Smooth muscle cell (in vitro differentiated cells): Measurements from ENCODE around the gene SLC7A8. TPM values are rescaled to one million over a fixed set of nuclear protein-coding genes. Genes with fewer than 3 reads are reported as not detected.
A peak's percentile ranks its signal among the peaks of the same experiment; 100 is the strongest.

ENCODE experiments used
- DNase-seq: peaks from one replicate; lab custom pipeline; 2025; ENCODE audit not compliant: unreplicated experiment; lab: John Stamatoyannopoulos, UW
- H2AFZ ChIP-seq: fragments of 200-600 bp; sonication (generic); 2 replicates; pipeline ENCODE4 v1.6.0; 2016; ENCODE audit warnings: antibody characterized with exemption, low read depth, mild to moderate bottlenecking
- H3F3A ChIP-seq: fragments of 200-600 bp; sonication (generic); 2 replicates; pipeline ENCODE4 v1.6.0; 2017; ENCODE audit warnings: antibody characterized with exemption, low read depth
- H3K27ac ChIP-seq: fragments of 200-600 bp; sonication (generic); 2 replicates; pipeline ENCODE4 v1.5.1; 2016; ENCODE audit warnings: low read depth, mild to moderate bottlenecking
- H3K27me3 ChIP-seq: fragments of 200-600 bp; sonication (generic); 2 replicates; pipeline ENCODE4 v1.6.1; 2016; ENCODE audit warnings: low read depth, mild to moderate bottlenecking
- H3K36me3 ChIP-seq: fragments of 200-600 bp; sonication (generic); 2 replicates; pipeline ENCODE4 v1.5.1; 2016; ENCODE audit warnings: low read depth
- H3K4me1 ChIP-seq: fragments of 200-600 bp; sonication (generic); 2 replicates; pipeline ENCODE4 v1.5.1; 2016; ENCODE audit warnings: low read depth
- H3K4me2 ChIP-seq: fragments of 200-600 bp; sonication (generic); 2 replicates; pipeline ENCODE4 v1.6.0; 2016; ENCODE audit warnings: mild to moderate bottlenecking
- H3K4me3 ChIP-seq: fragments of 200-600 bp; sonication (generic); 2 replicates; pipeline ENCODE4 v1.5.1; 2016; ENCODE audit warnings: mild to moderate bottlenecking
- H3K79me2 ChIP-seq: fragments of 200-600 bp; sonication (generic); 2 replicates; pipeline ENCODE4 v1.6.0; 2016; ENCODE audit warnings: low read depth, mild to moderate bottlenecking
- H3K9ac ChIP-seq: fragments of 200-600 bp; sonication (generic); 2 replicates; pipeline ENCODE4 v1.6.0; 2016; ENCODE audit warnings: low read depth
- H3K9me3 ChIP-seq: fragments of 200-600 bp; sonication (generic); replicated peaks from 2 replicates; pipeline ENCODE4 v1.5.1; 2016; ENCODE audit warnings: low read depth
- H4K20me1 ChIP-seq: fragments of 200-600 bp; sonication (generic); 2 replicates; pipeline ENCODE4 v1.6.0; 2016; ENCODE audit warnings: low read depth
- CTCF ChIP-seq: fragments of 200-600 bp; sonication (generic); IDR thresholded peaks from 2 replicates; pipeline ENCODE4 v1.5.1; 2017; ENCODE audit warnings: borderline replicate concordance, mild to moderate bottlenecking, antibody characterized with exemption; ENCODE audit not compliant: insufficient read depth, poor library complexity, severe bottlenecking
- WGBS: methylation state at CpG from one replicate; pipeline ENCODE4 v1.1.7; 2016; ENCODE audit warnings: low lambda C conversion rate; 5-methylcytosine and 5-hydroxymethylcytosine counted together
- polyA plus RNA-seq: library from polyadenylated mRNA; unstranded; fragments of >200 nt; fragmentation: Nextera tagmentation; extraction: Ambion mirVana; gene quantifications from 2 replicates; pipeline ENCODE4 v1.2.1, GENCODE V29; 2016
- total RNA-seq: library from RNA; depleted of rRNA; stranded (reverse); fragments of >200 nt; gene quantifications from 2 replicates; pipeline ENCODE4 v1.2.3, GENCODE V29; 2014

The SLC7A8 gene
- total and polyA plus RNA-seq, 2 experiments from 2014 or later: 16.4 to 26.0 TPM

GRCh38 chr14:23146980-23147379, 36.5 kb downstream of the SLC7A8 start:
- H3K27ac ChIP-seq: no peak overlapping the region
- no peak overlapping the region for H2AFZ ChIP-seq
- no peak overlapping the region for H3K4me3 ChIP-seq
- no peaks in the 10 kb centered on the region for H3K27me3 ChIP-seq
- peaks cover 19% of the 10 kb centered on the region for H3F3A ChIP-seq
- H3K4me1 ChIP-seq: peaks cover 12% of the 10 kb centered on the region
- no peaks in the 10 kb centered on the region for H3K36me3 ChIP-seq
- H3K79me2 ChIP-seq: no peaks in the 10 kb centered on the region
- no peaks in the 10 kb centered on the region for H3K9me3 ChIP-seq
- no peak for DNase-seq
- H3K9ac ChIP-seq: no peak overlapping the region
- TF ChIP-seq CTCF: no peak
- H3K4me2 ChIP-seq: no peak overlapping the region
- H4K20me1 ChIP-seq: no peaks in the 10 kb centered on the region
- WGBS: 97% methylated on average over 4 of the region's 4 CpGs

GRCh38 chr14:23146351-23146910, 37.0 kb downstream of the SLC7A8 start:
- DNase-seq: no peak
- H3K27me3 ChIP-seq: no peaks in the 10 kb centered on the region
- peak overlapping the region; percentile 73 for H3K27ac ChIP-seq
- H3F3A ChIP-seq: peaks cover 19% of the 10 kb centered on the region
- H3K4me2 ChIP-seq: peak overlapping the region; percentile 32
- no peaks in the 10 kb centered on the region for H3K36me3 ChIP-seq
- no peaks in the 10 kb centered on the region for H3K9me3 ChIP-seq
- WGBS: 92% methylated on average over 2 of the region's 2 CpGs
- no peak overlapping the region for H3K4me3 ChIP-seq
- no peaks in the 10 kb centered on the region for H4K20me1 ChIP-seq
- no peak overlapping the region for H2AFZ ChIP-seq
- no peak overlapping the region for H3K9ac ChIP-seq
- no peaks in the 10 kb centered on the region for H3K79me2 ChIP-seq
- peaks cover 12% of the 10 kb centered on the region for H3K4me1 ChIP-seq
- TF ChIP-seq CTCF: no peak

GRCh38 chr14:23145794-23146350, 37.6 kb downstream of the SLC7A8 start:
- Histone ChIP-seq H3K4me2 (peak overlapping the region; percentile 32), H3K36me3 (no peaks in the 10 kb centered on the region), H3K27ac (peak overlapping the region; percentile 73), H3K27me3 (no peaks in the 10 kb centered on the region), H2AFZ (no peak overlapping the region), H3K9ac (no peak overlapping the region), H3K79me2 (no peaks in the 10 kb centered on the region), H4K20me1 (no peaks in the 10 kb centered on the region), H3K9me3 (no peaks in the 10 kb centered on the region), H3K4me3 (no peak overlapping the region), H3K4me1 (peaks cover 12% of the 10 kb centered on the region), H3F3A (peaks cover 19% of the 10 kb centered on the region)
- no peak for TF ChIP-seq CTCF
- WGBS: 41% methylated on average over 4 of the region's 4 CpGs
- no peak for DNase-seq

- Histone ChIP-seq H4K20me1 (no peaks in the 10 kb centered on the region), H3K27ac (peak overlapping the region; percentile 26), H3K4me1 (peaks cover 12% of the 10 kb centered on the region), H3K27me3 (no peaks in the 10 kb centered on the region), H3K4me2 (peak overlapping the region; percentile 18), H3K4me3 (no peak overlapping the region), H3K9ac (no peak overlapping the region), H3K36me3 (no peaks in the 10 kb centered on the region), H3K79me2 (no peaks in the 10 kb centered on the region), H3K9me3 (no peaks in the 10 kb centered on the region), H3F3A (peaks cover 12% of the 10 kb centered on the region), H2AFZ (no peak overlapping the region)
- DNase-seq: no peak
- no peak for TF ChIP-seq CTCF
- WGBS: 78% methylated on average over 1 of the region's 1 CpG
Measured at GRCh38 chr14:23143911-23144310, 39.5 kb downstream of the SLC7A8 start.
